ENCODE data around the gene SNX21.

SNX21 gene

GRCh38 chr20:45880988-45881788 is 47.6 kb downstream of the SNX21 start, which contains the start of gene ZSWIM1:
ZSWIM1 (plus strand) TSS chr20:45881227; CDS start chr20:45882593, 1,366 bp downstream.
- DNase-seq (ENCODE audit: low spot score) = peak; percentile 99

- DNase-seq (ENCODE audit: low spot score) = no peak
Observed at GRCh38 chr20:45882469-45883099, 49.0 kb downstream of the SNX21 start.

- no peak for DNase-seq (ENCODE audit: low spot score)
Observed at GRCh38 chr20:45883100-45883469, 49.5 kb downstream of the SNX21 start.

GRCh38 chr20:45886590-45887345 is 53.2 kb downstream of the SNX21 start:
- DNase-seq (ENCODE audit: low spot score) = no peak

- no peak for DNase-seq (ENCODE audit: low spot score)
Observed at GRCh38 chr20:45887346-45887715, 53.7 kb downstream of the SNX21 start, which contains the start of gene SPATA25. SPATA25 (minus strand) TSS chr20:45887622; CDS start chr20:45887590, 32 bp downstream.

- DNase-seq (ENCODE audit: low spot score) = no peak
Observed at GRCh38 chr20:45888681-45889080, 55.1 kb downstream of the SNX21 start.

- peak; percentile 63 for DNase-seq (ENCODE audit: low spot score)
Observed at GRCh38 chr20:45890077-45890984, 56.7 kb downstream of the SNX21 start.

GRCh38 chr20:45890985-45891983 is 57.7 kb downstream of the SNX21 start, which contains the start of the genes CTSA and NEURL2:
CTSA (plus strand) TSS chr20:45891335; CDS start chr20:45891569, 234 bp downstream.
NEURL2 (minus strand) TSS chr20:45891208; CDS start chr20:45890991, 217 bp downstream.
- DNase-seq (ENCODE audit: low spot score) = peak; percentile 89

GRCh38 chr20:45892049-45892825 is 58.6 kb downstream of the SNX21 start:
- no peak for DNase-seq (ENCODE audit: low spot score)
